GM18861 (cell line): ENCODE data around the gene DNTTIP2.
"Not testable (repeated sequence)": the region's sequence is repeated elsewhere in the genome, so short reads cannot be mapped to it uniquely, and the experiment has no call there.

ENCODE experiments used
- ATAC-seq: cut with Tn5 transposase; IDR thresholded peaks from one replicate; pipeline ENCODE4 v1.9.1; 2021; ENCODE audit not compliant: unreplicated experiment

The DNTTIP2 gene

GRCh38 chr1:93842750-93843500, 36.1 kb downstream of the DNTTIP2 start:
- no peak for ATAC-seq

- no peak for ATAC-seq
These were observed 37.2 kb downstream of the DNTTIP2 start for GRCh38 chr1:93841771-93842170.

GRCh38 chr1:93840956-93841482, 38.0 kb downstream of the DNTTIP2 start:
- no peak for ATAC-seq

- ATAC-seq, result no peak
These were observed 39.3 kb downstream of the DNTTIP2 start for GRCh38 chr1:93839753-93840152.

GRCh38 chr1:93839307-93839706, 39.7 kb downstream of the DNTTIP2 start:
- no peak for ATAC-seq

- no peak for ATAC-seq
These were observed 41.0 kb downstream of the DNTTIP2 start for GRCh38 chr1:93837961-93838360.

GRCh38 chr1:93833293-93833692, 45.7 kb downstream of the DNTTIP2 start:
- not testable (repeated sequence) for ATAC-seq

- no peak for ATAC-seq
These were observed 49.9 kb downstream of the DNTTIP2 start for GRCh38 chr1:93829061-93829460.

GRCh38 chr1:93828367-93828755, 50.6 kb downstream of the DNTTIP2 start:
- ATAC-seq, result no peak

GRCh38 chr1:93827633-93828366, 51.2 kb downstream of the DNTTIP2 start:
- no peak for ATAC-seq

GRCh38 chr1:93827128-93827527, 51.9 kb downstream of the DNTTIP2 start:
- no peak for ATAC-seq

GRCh38 chr1:93824834-93825233, 54.2 kb downstream of the DNTTIP2 start:
- ATAC-seq, result no peak

- ATAC-seq, result no peak
These were observed 56.1 kb downstream of the DNTTIP2 start for GRCh38 chr1:93822730-93823425.

- ATAC-seq, result no peak
These were observed 57.4 kb downstream of the DNTTIP2 start for GRCh38 chr1:93821423-93822144.

GRCh38 chr1:93820554-93821422, 58.2 kb downstream of the DNTTIP2 start:
- no peak for ATAC-seq

GRCh38 chr1:93818570-93818959, 60.4 kb downstream of the DNTTIP2 start:
- ATAC-seq, result no peak

- ATAC-seq, result no peak
These were observed 61.0 kb downstream of the DNTTIP2 start for GRCh38 chr1:93817819-93818569.

GRCh38 chr1:93816970-93817678, 61.9 kb downstream of the DNTTIP2 start:
- no peak for ATAC-seq
